GM13977 (cell line): ENCODE results near the gene RASA3.

ENCODE experiments used
- DNase-seq: peaks from one replicate; pipeline ENCODE4 v3.0.0; 2012; ENCODE audit warnings: low spot score
- in situ Hi-C: fragments of 300-500 bp; cut with MboI; formaldehyde crosslinking; loops from one replicate; pipeline ENCODE4 v1.12.0; 2022; ENCODE audit warnings: low sequenced_read_pairs, low pct_unique_long_range_greater_than_20kb, mixed read lengths, inconsistent platforms; ENCODE audit not compliant: unreplicated experiment
- TF ChIP-seq, protein P1 (sequence below): IDR thresholded peaks from 2 replicates; pipeline ENCODE4 v1.5.1; 2012; ENCODE audit warnings: mild to moderate bottlenecking, control low read depth; ENCODE audit not compliant: insufficient read depth; ENCODE audit errors: extremely low read depth, missing control alignments

Gene RASA3

DNA sequence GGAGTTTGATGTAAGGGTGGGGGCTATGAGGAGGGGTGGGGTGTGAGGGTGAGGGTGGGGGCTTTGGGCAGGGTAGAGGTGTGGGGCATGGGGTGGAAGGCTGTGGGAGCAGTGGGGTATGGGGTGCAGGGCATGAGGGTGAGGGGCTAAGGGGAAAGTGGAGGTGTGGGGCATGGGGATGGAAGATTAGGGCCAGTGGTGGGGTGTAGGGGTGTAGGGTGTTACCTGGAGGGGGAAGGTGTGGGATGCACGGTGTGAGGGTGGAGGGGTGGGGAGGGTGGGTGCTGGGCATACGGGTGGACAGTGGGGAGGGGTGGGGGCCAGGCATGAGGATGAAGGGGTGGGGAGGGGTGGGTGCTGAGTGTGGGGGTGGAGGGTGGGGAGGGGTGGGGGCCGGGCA lies 22.9 kb upstream of the RASA3 start:
- no peak for DNase-seq

GRCh38 chr13:114154476-114154875 lies 22.1 kb upstream of the RASA3 start:
- TF ChIP-seq, protein P1, sequence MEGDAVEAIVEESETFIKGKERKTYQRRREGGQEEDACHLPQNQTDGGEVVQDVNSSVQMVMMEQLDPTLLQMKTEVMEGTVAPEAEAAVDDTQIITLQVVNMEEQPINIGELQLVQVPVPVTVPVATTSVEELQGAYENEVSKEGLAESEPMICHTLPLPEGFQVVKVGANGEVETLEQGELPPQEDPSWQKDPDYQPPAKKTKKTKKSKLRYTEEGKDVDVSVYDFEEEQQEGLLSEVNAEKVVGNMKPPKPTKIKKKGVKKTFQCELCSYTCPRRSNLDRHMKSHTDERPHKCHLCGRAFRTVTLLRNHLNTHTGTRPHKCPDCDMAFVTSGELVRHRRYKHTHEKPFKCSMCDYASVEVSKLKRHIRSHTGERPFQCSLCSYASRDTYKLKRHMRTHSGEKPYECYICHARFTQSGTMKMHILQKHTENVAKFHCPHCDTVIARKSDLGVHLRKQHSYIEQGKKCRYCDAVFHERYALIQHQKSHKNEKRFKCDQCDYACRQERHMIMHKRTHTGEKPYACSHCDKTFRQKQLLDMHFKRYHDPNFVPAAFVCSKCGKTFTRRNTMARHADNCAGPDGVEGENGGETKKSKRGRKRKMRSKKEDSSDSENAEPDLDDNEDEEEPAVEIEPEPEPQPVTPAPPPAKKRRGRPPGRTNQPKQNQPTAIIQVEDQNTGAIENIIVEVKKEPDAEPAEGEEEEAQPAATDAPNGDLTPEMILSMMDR, result no peak
- no peak for DNase-seq
- in situ Hi-C loops, result no loop called here

More for the DNA sequence above, 22.9 kb upstream of the RASA3 start:
- TF ChIP-seq, protein P1, result no peak
- in situ Hi-C loops, result no loop called here

DNA sequence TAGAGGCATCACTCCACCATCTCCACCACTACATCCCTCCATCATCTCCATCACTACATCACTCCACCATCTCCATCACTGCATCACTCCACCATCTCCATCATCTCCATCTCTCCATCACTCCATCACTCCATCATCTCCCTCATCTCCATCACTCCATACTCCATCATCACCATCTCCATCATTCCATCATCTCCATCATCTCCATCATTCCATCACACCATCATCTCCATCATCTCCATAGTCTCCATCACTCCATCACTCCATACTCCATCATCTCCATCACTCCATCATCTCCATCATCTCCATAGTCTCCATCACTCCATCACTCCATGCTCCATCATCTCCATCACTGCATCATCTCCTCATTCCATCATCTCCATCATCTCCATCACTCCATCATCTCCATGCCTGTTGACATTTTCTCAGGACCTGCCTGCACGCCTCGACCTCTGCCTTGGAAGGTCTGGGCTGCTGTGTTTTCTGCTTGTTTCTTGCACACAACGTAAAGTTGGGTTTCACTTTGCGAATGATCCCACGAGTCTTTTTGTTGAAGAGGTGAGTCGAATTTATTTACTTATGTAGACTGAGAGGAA lies 21.2 kb upstream of the RASA3 start:
- in situ Hi-C loops, result no loop called here
- TF ChIP-seq, protein P1, result no peak

GRCh38 chr13:114152831-114153371 lies 20.5 kb upstream of the RASA3 start:
- no peak for DNase-seq
- in situ Hi-C loops, result no loop called here
- TF ChIP-seq, protein P1, result no peak

More for the DNA sequence above, 21.2 kb upstream of the RASA3 start:
- DNase-seq, result no peak

GRCh38 chr13:114152285-114152645 lies 19.8 kb upstream of the RASA3 start:
- in situ Hi-C loops, result no loop called here
- TF ChIP-seq, protein P1, result no peak
- no peak for DNase-seq

GRCh38 chr13:114151565-114152284 lies 19.3 kb upstream of the RASA3 start:
- no peak for DNase-seq
- in situ Hi-C loops, result no loop called here
- TF ChIP-seq, protein P1, result no peak
